Measurements from ENCODE around the gene TOP2B. TPM values are rescaled to one million over a fixed set of nuclear protein-coding genes. Genes with fewer than 3 reads are reported as not detected.

Gene TOP2B
- total RNA-seq, 1 donor = 126 TPM

DNA sequence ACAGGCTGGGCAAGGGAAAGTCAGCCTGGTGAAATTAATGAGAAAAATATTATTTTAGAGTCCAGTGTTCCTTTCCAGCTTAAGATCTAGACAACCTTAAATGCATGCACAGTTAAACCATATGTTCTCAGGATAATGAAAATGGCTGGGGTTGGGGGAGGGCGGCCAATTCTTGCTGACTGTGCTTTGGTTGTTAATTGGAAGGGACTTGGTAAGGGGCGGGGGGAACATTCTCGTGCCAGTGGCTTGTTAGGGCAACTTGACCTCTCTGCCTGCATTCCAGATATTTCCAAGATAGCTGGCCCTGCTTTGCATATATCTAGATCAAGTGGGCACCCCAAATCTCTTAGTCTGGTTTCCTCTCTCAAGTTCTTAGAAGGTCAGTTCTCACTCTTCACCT lies 112.5 kb downstream of the TOP2B start:
- Histone ChIP-seq H3K4me1 (ENCODE audit: insufficient read depth, low read length) (no peaks in the 10 kb centered on the region), H3K9me3 (ENCODE audit: low read depth, low read length) (no peaks in the 10 kb centered on the region), H3K27me3 (ENCODE audit: insufficient read depth, low read length) (no peaks in the 10 kb centered on the region), H3K4me3 (ENCODE audit: low read length) (no peak overlapping the region)

DNA sequence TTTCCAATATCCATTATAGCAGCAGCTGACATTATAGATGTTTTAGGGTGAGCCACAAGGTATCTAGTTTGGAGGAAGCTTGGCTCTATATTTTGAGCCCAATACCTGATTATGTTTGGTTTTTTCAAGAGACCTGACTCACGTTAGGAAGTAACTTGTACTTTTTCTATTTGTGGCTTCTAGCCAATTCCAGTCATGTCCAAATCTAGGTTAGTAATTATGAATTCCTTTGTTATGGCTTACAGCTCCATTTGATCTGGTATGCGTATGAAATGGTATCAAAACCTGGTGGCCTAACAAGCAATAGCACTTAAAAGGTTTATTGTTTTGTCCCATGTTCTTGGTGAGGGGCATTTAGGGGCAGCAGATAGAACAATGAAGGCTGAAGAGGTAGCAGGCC lies 115.9 kb downstream of the TOP2B start:
- no peak overlapping the region for H3K4me3 ChIP-seq (ENCODE audit: low read length)
- no peaks in the 10 kb centered on the region for H3K27me3 ChIP-seq (ENCODE audit: insufficient read depth, low read length)
- no peaks in the 10 kb centered on the region for H3K4me1 ChIP-seq (ENCODE audit: insufficient read depth, low read length)
- no peaks in the 10 kb centered on the region for H3K9me3 ChIP-seq (ENCODE audit: low read depth, low read length)

DNA sequence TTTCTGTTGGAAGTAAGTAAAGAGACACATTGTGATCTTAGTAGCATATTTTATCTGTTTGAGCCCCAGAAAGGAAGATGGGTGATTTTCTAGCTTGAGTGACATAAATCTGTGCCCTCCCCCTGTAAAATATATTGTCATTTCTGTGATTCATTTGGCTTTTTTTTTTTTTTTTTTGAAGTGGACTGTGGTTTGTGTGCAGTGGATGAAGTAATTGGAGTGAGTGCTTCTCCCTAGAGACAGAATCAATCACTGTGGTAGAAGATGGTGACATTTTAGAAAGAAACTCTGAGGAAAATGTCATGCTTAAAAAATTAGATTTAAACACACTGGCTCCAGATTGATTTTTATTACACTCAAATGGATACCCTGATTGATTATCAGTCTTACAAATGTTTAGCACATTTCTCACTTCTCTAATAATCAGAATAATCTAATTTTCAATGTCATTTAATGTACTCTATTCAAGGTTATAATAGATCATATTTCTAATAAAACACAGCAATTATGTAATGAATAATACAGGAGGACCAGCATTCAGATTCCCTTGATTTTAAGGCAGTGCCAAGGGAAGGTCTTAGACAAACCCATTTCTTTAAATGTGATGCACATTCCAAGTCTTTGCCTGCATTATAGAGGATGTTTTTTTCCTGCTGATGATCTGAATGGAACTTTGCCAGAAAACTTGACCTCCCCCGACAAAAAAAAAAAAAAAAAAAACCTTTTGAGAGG lies 116.6 kb downstream of the TOP2B start:
- H3K4me3 ChIP-seq (ENCODE audit: low read length) = no peak overlapping the region

More for the DNA sequence above, 116.6 kb downstream of the TOP2B start:
- Histone ChIP-seq H3K4me1 (ENCODE audit: insufficient read depth, low read length) (no peaks in the 10 kb centered on the region), H3K27me3 (ENCODE audit: insufficient read depth, low read length) (no peaks in the 10 kb centered on the region), H3K9me3 (ENCODE audit: low read depth, low read length) (no peaks in the 10 kb centered on the region)

Other genes with a start within 250 kb of the TOP2B start
- gene RARB, start 236.6 kb downstream of the TOP2B start, total RNA-seq = not detected
- 39.1 TPM for gene NGLY1, start 118.5 kb upstream of the TOP2B start, total RNA-seq
- gene OXSM, start 125.2 kb upstream of the TOP2B start, total RNA-seq = 15.1 TPM